Measurements from ENCODE around the gene SEMA4A. TPM values are rescaled to one million over a fixed set of nuclear protein-coding genes. Genes with fewer than 3 reads are reported as not detected.
"Not testable (repeated sequence)": the region's sequence is repeated elsewhere in the genome, so short reads cannot be mapped to it uniquely, and the experiment has no call there.

SEMA4A gene
- total RNA-seq, 2 experiments from 2014 or later = 18.4 to 18.8 TPM

DNA sequence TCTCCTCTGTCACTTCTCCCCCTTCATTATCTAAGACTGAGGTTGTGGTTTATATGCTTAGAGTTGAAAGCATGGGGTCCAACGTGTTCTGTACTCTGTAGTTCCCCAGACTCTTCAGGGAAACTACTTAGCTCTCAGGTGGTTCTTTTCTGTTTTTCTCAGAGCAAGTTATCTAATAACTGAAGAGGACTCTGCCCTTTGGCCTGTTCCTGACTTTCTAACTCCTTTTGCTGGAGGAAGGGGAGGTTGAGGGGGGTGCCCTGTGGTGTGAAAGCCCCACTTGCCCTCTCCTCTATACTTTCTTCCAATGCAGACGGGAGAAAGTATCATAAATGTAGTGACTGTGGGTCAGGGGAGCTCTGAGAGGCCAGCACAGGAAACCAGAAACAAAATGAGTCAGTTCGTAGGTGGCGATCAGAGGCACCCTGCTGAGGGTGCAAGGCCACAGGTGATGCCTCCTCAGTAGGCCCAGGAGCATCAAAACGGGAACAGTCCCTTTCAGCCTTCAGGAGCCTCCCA is 45.5 kb downstream of the SEMA4A start:
- ChIA-PET CTCF (interaction anchor here (2.6 kb wide), 2 partner anchors 14 to 27 kb away, joined by 7 to 19 read pairs; partner anchors contain the start of gene PMF1), POLR2A (interaction anchor here (0.8 to 4.2 kb wide), 6 partner anchors 14 to 102 kb away, joined by 3 to 27 read pairs (median 6); partner anchors contain the start of gene PMF1)

DNA sequence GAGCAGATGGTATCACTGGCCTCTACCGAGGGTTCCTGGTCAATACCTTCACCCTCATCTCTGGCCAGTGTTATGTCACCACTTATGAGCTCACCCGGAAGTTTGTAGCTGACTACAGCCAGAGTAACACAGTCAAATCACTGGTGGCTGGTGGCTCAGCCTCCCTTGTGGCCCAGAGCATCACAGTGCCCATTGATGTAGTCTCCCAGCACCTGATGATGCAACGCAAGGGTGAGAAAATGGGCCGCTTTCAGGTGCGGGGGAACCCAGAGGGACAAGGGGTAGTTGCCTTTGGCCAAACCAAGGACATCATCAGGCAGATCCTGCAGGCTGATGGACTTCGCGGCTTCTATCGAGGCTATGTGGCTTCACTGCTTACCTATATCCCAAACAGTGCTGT is 46.7 kb downstream of the SEMA4A start:
- POLR2A ChIA-PET = interaction anchor here (0.5 to 4.2 kb wide), 2 partner anchors 13 to 25 kb away, joined by 5 to 27 read pairs; partner anchors contain the start of gene PMF1
- CTCF ChIA-PET = interaction anchor here (1.2 to 2.6 kb wide), 3 partner anchors 13 to 59 kb away, joined by 3 to 19 read pairs (median 7); partner anchors contain the start of gene PMF1

DNA sequence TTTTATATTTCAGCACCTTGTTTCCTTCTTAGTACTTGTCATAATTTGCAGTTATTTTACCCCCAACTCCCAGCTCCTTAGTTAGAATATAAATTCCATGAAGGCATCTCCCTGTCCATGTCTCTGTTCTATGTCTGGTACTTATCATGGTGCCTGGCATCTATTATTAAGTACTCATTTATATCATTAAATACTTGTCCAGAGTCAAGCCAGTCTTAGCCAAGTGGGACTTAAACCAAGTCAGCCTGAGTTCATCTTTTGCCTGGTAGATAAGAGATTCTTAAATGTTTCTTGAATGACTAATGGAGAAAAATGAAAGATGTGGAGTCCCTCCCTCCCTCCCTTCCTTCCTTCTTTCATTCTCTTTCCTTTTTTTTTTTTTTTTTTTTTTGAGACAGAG is 49.9 kb downstream of the SEMA4A start:
- ChIA-PET POLR2A (interaction anchor here (0.5 to 2.0 kb wide), 2 partner anchors 10 to 22 kb away, joined by 5 to 6 read pairs; partner anchors contain the start of gene PMF1), CTCF (no interaction called here)

DNA sequence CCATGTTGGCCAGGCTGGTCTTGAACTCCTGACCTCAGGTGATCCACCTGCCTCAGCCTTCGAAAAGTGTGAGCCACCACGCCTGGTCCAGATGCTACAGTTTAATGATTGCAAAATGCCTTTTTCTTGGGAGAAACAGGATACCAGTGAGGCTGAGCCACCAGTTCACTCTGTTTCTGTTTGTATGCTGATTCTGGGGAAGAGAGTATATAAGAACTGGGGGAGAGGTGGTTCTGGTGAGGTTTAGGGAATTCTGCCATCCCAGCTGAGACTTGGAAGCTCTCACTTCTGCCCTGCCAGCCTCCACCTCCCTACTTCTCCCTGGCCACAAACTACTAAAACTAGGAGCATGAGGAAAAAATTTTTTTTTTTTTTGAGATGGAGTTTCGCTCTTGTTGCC is 51.3 kb downstream of the SEMA4A start:
- CTCF ChIA-PET = interaction anchor here (1.8 kb wide), 1 partner anchor 21 kb away, joined by 4 read pairs; no protein-coding TSS in a partner anchor
- POLR2A ChIA-PET = no interaction called here

DNA sequence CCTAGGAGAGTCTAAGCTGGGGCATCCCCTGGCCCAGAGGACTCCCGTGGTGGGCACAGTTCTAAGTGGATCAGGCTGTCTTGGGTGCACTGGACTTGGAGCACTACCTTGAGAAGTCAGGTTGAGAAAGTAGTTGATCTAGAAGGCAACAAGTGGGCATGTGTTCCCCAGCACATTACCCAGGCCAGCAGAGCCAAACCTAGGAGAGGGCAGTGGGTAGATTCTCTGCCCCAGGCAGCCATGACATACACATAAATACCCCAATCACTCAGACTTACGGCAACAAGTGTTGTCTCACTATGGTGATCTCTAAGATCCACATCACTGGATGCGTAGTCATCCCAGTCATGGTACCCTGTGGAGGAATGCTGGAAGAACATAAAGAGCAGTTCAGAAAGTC is 57.9 kb downstream of the SEMA4A start:
- ChIA-PET POLR2A (no interaction called here), CTCF (interaction anchor here (3.0 to 4.8 kb wide), 2 partner anchors 14 to 18 kb away, joined by 9 to 54 read pairs; partner anchors contain the start of gene SLC25A44)

DNA sequence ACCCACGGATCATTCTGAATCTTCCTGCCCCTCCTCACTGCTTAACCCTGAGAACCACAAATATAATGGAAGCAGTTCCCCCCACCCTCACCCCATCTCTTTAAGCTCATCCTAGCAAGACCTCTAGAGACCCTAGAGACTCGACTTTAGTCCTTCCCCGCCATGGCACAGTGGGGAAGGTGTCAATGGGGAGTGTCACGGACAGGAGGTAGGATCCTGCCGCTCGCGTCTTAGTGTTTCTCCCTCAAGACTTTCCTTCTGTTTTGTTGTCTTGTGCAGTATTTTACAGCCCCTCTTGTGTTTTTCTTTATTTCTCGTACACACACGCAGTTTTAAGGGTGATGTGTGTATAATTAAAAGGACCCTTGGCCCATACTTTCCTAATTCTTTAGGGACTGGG is 58.7 kb downstream of the SEMA4A start:
- ChIA-PET CTCF (interaction anchor here (1.4 to 4.8 kb wide), 7 partner anchors 10 to 116 kb away, joined by 4 to 54 read pairs (median 7); partner anchors contain the start of gene SLC25A44), POLR2A (interaction anchor here (0.8 to 2.9 kb wide), 11 partner anchors 9 to 126 kb away, joined by 3 to 42 read pairs (median 5); partner anchors contain the start of genes CCT3, SLC25A44 and TSACC)

DNA sequence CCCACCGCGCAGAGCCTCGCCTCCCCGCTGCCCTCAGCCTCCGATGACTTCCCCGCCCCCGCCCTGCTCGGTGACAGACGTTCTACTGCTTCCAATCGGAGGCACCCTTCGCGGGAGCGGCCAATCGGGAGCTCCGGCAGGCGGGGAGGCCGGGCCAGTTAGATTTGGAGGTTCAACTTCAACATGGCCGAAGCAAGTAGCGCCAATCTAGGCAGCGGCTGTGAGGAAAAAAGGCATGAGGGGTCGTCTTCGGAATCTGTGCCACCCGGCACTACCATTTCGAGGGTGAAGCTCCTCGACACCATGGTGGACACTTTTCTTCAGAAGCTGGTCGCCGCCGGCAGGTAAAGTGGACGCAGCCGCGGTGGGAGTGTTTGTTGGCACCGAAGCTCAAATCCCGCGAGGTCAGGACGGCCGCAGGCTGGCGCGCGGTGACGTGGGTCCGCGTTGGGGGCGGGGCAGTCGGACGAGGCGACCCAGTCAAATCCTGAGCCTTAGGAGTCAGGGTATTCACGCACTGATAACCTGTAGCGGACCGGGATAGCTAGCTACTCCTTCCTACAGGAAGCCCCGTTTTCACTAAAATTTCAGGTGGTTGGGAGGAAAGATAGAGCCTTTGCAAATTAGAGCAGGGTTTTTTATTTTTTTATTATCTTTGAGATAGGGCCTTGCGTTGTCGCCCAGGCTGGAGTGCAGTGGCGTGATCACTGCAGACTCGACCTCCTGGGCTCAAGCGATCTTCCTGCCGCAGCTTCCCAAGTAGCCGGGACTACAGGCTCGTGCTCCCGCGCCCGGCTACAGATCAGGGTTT is 59.7 kb downstream of the SEMA4A start, which contains the start of gene PMF1:
TSS of gene PMF1 (plus strand) at position 175 of the 811 bp plus-strand sequence. CDS start at position 184, 9 bp downstream.
- CTCF ChIA-PET = interaction anchor here (1.4 to 4.8 kb wide), 8 partner anchors 9 to 116 kb away, joined by 4 to 54 read pairs (median 6); partner anchors contain the start of gene SLC25A44
- POLR2A ChIA-PET = interaction anchor here (0.6 to 2.9 kb wide), 17 partner anchors 8 to 125 kb away, joined by 3 to 42 read pairs (median 3); partner anchors contain the start of genes CCT3, SLC25A44 and TSACC

DNA sequence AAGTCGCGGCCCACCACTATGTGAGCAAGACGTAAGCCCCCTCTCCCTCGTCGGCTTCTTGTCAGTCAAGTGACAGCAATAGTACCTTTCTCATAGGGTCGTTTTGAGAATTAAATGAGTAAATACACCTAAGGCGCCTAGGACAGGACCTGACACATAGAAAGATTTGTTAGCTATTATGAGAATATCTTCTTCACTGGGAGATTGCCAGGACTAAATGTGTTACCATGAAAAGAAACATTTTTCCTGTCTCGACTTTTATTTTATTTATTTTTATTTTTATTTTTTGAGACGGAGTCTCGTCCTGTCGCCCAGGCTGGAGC is 60.2 kb downstream of the SEMA4A start:
- POLR2A ChIA-PET = interaction anchor here (0.6 to 2.9 kb wide), 7 partner anchors 8 to 115 kb away, joined by 3 to 42 read pairs (median 5); no protein-coding TSS in a partner anchor
- CTCF ChIA-PET = interaction anchor here (0.7 to 4.8 kb wide), 9 partner anchors 8 to 117 kb away, joined by 4 to 54 read pairs (median 5); partner anchors contain the start of gene SLC25A44

DNA sequence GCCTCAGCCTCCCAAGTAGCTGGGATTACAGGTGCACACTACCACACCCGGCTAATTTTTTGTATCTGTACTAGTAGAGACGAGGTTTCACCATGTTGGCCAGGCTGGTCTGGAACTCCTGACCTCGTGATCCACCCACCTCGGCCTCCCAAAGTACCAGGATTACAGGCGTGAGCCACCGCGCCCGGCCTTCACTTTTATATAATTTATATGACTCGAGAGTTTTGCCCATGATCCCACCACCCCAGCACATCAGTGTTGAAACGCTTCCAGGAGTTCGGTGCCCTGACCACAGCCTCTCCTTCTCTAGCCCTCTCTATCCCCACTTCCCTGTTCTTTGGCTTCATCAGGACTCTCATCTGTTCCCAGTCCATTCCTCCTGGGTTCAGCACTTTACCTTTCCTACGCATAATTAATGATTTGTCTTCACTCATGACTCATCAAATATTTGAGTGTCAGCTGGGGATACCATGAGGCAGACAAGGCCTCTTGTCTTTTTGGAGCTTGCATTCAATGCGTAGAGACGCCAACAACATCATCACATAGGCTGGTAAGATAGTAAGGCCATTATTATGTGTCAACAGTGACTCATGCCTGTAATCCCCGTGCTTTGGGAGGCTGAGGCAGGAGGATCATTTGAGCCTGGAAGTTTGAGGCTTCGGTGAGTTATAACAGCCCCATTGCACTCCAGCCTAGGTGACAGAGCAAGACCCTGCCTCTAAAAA is 60.8 kb downstream of the SEMA4A start:
- POLR2A ChIA-PET = interaction anchor here (0.6 to 2.9 kb wide), 4 partner anchors 11 to 110 kb away, joined by 3 to 42 read pairs (median 16); no protein-coding TSS in a partner anchor

DNA sequence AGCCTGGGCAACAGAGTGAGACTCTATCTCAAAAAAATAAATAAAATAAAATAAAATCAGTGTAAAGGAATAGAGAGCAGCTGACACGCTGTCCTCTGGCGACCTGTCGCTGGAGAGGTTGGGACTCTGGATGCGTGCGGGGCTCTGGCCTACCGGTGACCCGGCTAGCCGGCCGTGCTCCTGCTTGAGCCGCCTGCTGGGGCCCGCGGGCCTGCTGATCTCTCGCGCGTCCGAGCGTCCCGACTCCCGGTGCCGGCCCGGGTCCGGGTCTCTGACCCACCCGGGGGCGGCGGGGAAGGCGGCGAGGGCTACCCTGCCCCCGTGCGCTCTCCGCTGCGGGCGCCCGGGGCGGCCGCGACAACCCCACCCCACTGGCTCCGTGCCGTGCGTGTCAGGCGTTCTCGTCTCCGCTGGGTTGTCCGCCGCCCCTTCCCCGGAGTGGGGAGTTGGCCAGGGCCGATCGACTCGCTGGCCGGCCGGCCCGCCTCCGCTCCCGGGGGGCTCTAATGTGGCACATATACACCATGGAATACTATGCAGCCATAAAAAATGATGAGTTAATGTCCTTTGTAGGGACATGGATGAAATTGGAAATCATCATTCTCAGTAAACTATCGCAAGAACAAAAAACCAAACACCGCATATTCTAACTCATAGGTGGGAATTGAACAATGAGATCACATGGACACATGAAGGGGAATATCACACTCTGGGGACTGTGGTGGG is 63.1 kb downstream of the SEMA4A start:
- CTCF ChIA-PET, POLR2A ChIA-PET: not testable (repeated sequence)

More for the DNA sequence above, 60.8 kb downstream of the SEMA4A start:
- CTCF ChIA-PET = interaction anchor here (0.7 to 4.8 kb wide), 4 partner anchors 11 to 73 kb away, joined by 4 to 54 read pairs (median 7); partner anchors contain the start of gene SLC25A44

DNA sequence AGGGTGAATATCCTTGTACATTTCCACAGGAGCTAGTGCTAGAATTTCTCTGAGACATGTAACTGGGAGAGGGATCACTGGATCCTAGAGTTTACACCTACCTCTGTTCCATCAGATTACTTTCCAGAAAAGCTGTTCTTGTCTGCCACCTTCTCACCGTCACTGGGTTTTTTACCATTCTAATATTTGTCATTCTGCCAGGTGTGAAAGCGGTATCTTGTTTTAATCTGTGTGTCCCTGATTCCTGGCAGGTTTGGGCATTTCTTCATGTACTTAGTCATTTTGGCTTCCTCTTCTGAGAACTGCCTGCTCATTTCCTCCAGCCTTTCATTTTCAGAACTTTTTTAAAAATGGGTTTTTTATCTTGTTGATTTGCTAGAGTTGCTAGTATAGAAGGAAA is 64.5 kb downstream of the SEMA4A start:
- ChIA-PET POLR2A (interaction anchor here (0.5 to 1.1 kb wide), 6 partner anchors 8 to 126 kb away, joined by 3 to 8 read pairs (median 4); no protein-coding TSS in a partner anchor), CTCF (interaction anchor here (1.1 to 2.4 kb wide), 3 partner anchors 72 to 121 kb away, joined by 4 to 8 read pairs (median 7); no protein-coding TSS in a partner anchor)

DNA sequence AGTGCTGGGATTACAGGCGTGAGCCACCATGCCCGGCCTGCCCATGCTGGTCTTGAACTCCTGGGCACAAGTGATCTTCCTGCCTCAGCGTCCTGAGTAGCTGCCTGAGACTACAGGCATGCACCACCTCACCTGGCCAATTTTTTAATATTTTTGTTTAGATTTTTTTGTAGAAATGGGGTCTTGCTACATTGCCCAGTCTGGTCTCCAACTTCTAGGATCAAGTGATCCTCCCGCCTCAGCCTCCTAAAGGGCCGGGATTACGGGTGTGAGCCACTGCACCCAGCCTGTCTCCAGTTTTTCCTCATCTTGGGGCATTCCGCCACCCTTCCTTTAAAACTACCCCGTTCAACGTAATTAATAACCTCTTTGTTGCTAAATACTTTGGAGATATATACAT is 66.8 kb downstream of the SEMA4A start:
- ChIA-PET CTCF (interaction anchor here (1.4 kb wide), 1 partner anchor 65 kb away, joined by 4 read pairs; no protein-coding TSS in a partner anchor), POLR2A (interaction anchor here (2.3 kb wide), 1 partner anchor 7 kb away, joined by 16 read pairs; the partner anchor contains the start of gene PMF1)

DNA sequence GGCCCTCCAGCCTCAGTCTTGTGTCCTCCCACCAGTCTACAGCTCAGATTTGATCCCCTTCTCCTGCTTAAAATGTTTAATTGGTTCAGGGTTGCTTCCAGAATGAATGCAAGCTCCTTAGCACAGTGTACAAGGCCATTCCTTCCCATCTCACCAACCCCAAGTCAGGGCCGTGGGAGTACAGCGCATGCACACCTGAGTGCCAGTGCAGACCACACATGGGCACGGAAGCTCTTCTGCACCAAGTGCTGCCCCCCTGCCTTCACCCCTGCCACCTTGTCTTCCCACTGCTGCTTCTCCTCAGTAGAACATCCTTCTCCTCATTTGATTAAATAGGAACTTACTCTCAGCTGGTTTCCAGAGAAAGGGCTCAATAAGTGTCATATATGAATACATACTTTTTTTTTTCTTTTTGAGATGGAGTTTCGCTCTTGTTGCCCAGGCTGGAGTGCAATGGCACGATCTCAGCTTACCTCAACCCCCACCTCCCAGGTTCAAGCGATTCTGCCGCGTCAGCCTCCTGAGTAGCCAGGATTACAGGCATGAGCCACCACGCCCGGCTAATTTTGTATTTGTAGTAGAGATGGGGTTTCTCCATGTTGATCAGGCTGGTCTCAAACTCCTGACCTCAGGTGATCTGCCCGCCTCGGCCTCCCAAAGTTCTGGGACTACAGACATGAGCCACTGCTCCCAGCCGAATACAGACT is 68.8 kb downstream of the SEMA4A start:
- ChIA-PET POLR2A (interaction anchor here (2.3 kb wide), 1 partner anchor 9 kb away, joined by 16 read pairs; the partner anchor contains the start of gene PMF1), CTCF (interaction anchor here (1.5 to 2.4 kb wide), 2 partner anchors 10 to 72 kb away, joined by 7 read pairs; partner anchors contain the start of gene PMF1)

DNA sequence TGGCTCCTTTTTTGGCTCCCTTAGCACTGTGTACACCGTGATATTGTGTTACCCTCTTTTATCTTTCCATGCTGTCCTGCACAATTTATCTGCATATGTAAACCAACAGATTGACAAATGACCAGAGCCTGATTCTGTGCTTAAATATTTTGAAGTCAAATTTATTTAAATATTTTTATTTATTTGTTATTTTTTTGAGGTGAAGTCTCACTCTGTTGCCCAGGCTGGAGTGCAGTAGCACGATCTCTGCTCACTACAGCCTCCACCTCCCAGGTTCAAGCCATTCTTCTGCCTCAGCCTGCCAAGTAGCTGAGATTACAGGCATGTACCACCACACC is 72.3 kb downstream of the SEMA4A start:
- ChIA-PET POLR2A (interaction anchor here (0.8 to 4.2 kb wide), 4 partner anchors 8 to 129 kb away, joined by 4 to 42 read pairs (median 4); partner anchors contain the start of genes PMF1 and SLC25A44), CTCF (interaction anchor here (0.7 to 5.1 kb wide), 26 partner anchors 12 to 154 kb away, joined by 3 to 78 read pairs (median 6); partner anchors contain the start of genes PMF1, SEMA4A, SLC25A44 and SMG5)

DNA sequence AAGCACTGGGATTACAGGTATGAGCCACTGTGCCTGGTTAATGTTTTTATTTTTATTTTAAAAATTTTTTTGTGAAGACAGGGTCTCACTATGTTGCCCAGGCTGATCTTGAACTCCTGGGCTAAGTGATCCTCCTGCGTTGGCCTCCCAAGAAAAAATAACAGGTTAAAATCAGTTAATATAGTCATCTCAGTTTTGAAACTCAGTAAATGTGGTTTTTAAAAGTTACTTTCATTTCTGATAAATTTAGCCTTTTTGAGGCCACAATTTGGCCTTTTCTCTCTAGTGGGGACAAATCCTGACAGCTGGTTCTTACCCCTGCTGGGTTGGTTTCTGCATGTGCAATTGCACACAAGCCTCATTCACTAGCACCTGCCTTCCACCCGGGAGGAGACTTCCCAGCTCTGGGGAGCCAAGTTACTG is 72.7 kb downstream of the SEMA4A start:
- POLR2A ChIA-PET = interaction anchor here (1.1 to 4.2 kb wide), 3 partner anchors 9 to 129 kb away, joined by 4 to 42 read pairs (median 4); partner anchors contain the start of gene PMF1
- CTCF ChIA-PET = interaction anchor here (1.0 to 5.1 kb wide), 16 partner anchors 13 to 143 kb away, joined by 3 to 78 read pairs (median 8); partner anchors contain the start of genes PMF1, SLC25A44 and SMG5

DNA sequence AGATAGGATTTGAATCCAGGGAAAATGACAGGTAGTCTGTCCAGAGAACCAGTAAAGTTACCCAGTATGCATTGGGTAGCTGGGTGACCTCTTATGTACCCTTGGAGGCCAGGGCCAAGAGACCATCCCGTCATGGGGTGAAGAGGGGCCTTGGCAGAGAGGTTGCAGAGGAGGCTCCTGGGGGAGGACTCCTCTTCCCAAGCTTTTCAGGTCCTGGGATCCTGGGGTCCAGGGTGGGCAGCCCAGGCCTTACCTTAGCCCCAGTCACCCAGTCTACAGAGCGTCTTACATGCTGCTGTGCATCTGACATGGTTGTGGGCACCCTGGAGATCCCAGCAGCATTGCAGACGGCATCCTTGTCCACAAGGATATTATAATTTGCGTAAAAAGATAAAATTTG is 73.4 kb downstream of the SEMA4A start:
- ChIA-PET CTCF (interaction anchor here (1.0 to 5.1 kb wide), 8 partner anchors 13 to 97 kb away, joined by 3 to 78 read pairs (median 30); partner anchors contain the start of gene PMF1), POLR2A (interaction anchor here (1.1 to 4.2 kb wide), 3 partner anchors 9 to 130 kb away, joined by 4 to 42 read pairs (median 4); partner anchors contain the start of gene PMF1)
